Naive thymus-derived CD4-positive, alpha-beta T cell (primary cell): ENCODE data around the gene PARD3B. TPM values are rescaled to one million over a fixed set of nuclear protein-coding genes. Genes with fewer than 3 reads are reported as not detected.

Source experiments
- ATAC-seq: fragments of 150-1000 bp; cut with Tn5 transposase; 2 replicates; pipeline ENCODE4 v1.10.0; 2021; ENCODE audit warnings: mild to moderate bottlenecking, moderate library complexity
- CTCF ChIA-PET: fragments of 350-600 bp; sonication (Branson Sonifier 250); formaldehyde crosslinking; loops from one replicate; lab custom pipeline; 2021; ENCODE audit warnings: antibody characterized with exemption; lab: Charles Lee
- POLR2A ChIA-PET: fragments of 350-600 bp; sonication (Branson Sonifier 250); formaldehyde crosslinking; loops from one replicate; lab custom pipeline; 2021; ENCODE audit warnings: antibody characterized with exemption, inconsistent platforms; lab: Charles Lee
- DNase-seq, 9 donors: peaks; one replicate each; pipeline versions ENCODE4 v3.0.0 to v3.0.0-alpha.2; 2020 to 2022; ENCODE audit warnings: mixed read lengths in 1 of 9
- H3K27ac ChIP-seq: one replicate; pipeline ENCODE4 v1.7.0; 2013; ENCODE audit warnings: mild to moderate bottlenecking, low read depth, low read length, moderate library complexity
- H3K27me3 ChIP-seq, 2 donors: one replicate each; pipeline ENCODE4 v1.7.0; 2013; ENCODE audit warnings: low read length in 2 of 2, mild to moderate bottlenecking in 2 of 2, moderate library complexity in 2 of 2; ENCODE audit not compliant: control insufficient read depth in 2 of 2, insufficient read depth in 2 of 2
- H3K36me3 ChIP-seq, 3 experiments: 1 replicate in 2 of 3; 2 replicates in 1 of 3; pipeline ENCODE4 v1.7.0; 2013; ENCODE audit warnings: low read length in 3 of 3, mild to moderate bottlenecking in 3 of 3, moderate library complexity in 1 of 3; ENCODE audit not compliant: insufficient read depth in 3 of 3, control insufficient read depth in 2 of 3
- H3K4me1 ChIP-seq, 2 donors: one replicate each; pipeline ENCODE4 v1.7.0; 2013; ENCODE audit warnings: low read length in 2 of 2, mild to moderate bottlenecking in 2 of 2, moderate library complexity in 1 of 2; ENCODE audit not compliant: control insufficient read depth in 2 of 2, insufficient read depth in 2 of 2
- H3K4me3 ChIP-seq: 2 replicates; pipeline ENCODE4 v1.7.0; 2013; ENCODE audit warnings: mild to moderate bottlenecking, low read length
- H3K9me3 ChIP-seq, 3 experiments: 1 replicate in 2 of 3; 2 replicates in 1 of 3; pipeline ENCODE4 v1.7.0; 2013; ENCODE audit warnings: low read length in 3 of 3; ENCODE audit not compliant: control insufficient read depth in 2 of 3
- H3K27ac Mint-ChIP-seq, 9 donors: one replicate each; pipeline ENCODE4 v1.8.0; 2020 to 2022; ENCODE audit warnings: mixed read lengths in 9 of 9, mild to moderate bottlenecking in 8 of 9, moderate library complexity in 5 of 9, inconsistent platforms in 2 of 9
- H3K27me3 Mint-ChIP-seq, 5 donors: one replicate each; pipeline ENCODE4 v1.8.0; 2021 to 2022; ENCODE audit warnings: mixed read lengths in 5 of 5, mild to moderate bottlenecking in 1 of 5
- H3K36me3 Mint-ChIP-seq, 5 donors: one replicate each; pipeline ENCODE4 v1.8.0; 2020 to 2022; ENCODE audit warnings: mixed read lengths in 5 of 5, mild to moderate bottlenecking in 3 of 5, inconsistent platforms in 1 of 5
- H3K4me1 Mint-ChIP-seq, 7 donors: one replicate each; pipeline ENCODE4 v1.8.0; 2020 to 2022; ENCODE audit warnings: mixed read lengths in 7 of 7, mild to moderate bottlenecking in 3 of 7, inconsistent platforms in 1 of 7
- H3K4me3 Mint-ChIP-seq, 10 donors: one replicate each; pipeline ENCODE4 v1.8.0; 2020 to 2022; ENCODE audit warnings: mild to moderate bottlenecking in 10 of 10, mixed read lengths in 10 of 10, moderate library complexity in 6 of 10, inconsistent platforms in 2 of 10
- H3K9me3 Mint-ChIP-seq, 11 donors: one replicate each; pipeline ENCODE4 v1.8.0; 2020 to 2022; ENCODE audit warnings: mixed read lengths in 11 of 11, mild to moderate bottlenecking in 4 of 11, inconsistent platforms in 1 of 11, moderate library complexity in 1 of 11
- intact Hi-C, 2 donors: fragments of 100-400 bp; cut with micrococcal nuclease; formaldehyde crosslinking; loops; one replicate each; pipeline ENCODE4 v1.15.1; 2023
- polyA plus RNA-seq, 2 donors: library from polyadenylated mRNA; unstranded; fragments of 300-500 nt; fragmentation: Illumina TruSeq; gene quantifications; one replicate each; pipeline ENCODE4 v1.2.3, GENCODE V29; 2021
- total RNA-seq, 6 experiments: library from RNA in 5 of 6; stranded (reverse) in 5 of 6; gene quantifications; 1 replicate in 5 of 6; 2 replicates in 1 of 6; pipeline ENCODE4 v1.2.3 and lab custom pipeline; 2021 to 2026

PARD3B gene
- total and polyA plus RNA-seq, 7 experiments from 2014 or later, result 0.22 to 4.0 (median 0.87) TPM

- no peaks in the 10 kb centered on the region for H3K36me3 ChIP-seq
- no peaks in the 10 kb centered on the region for H3K27me3 ChIP-seq
- Mint-ChIP-seq H3K4me3 (no peak overlapping the region), H3K9me3 (no peaks in the 10 kb centered on the region), H3K4me1 (peaks cover 0 to 5% (median 0%) of the 10 kb centered on the region in 7 donors), H3K36me3 (no peaks in the 10 kb centered on the region), H3K27ac (no peak overlapping the region), H3K27me3 (peaks cover 0 to 9% (median 0%) of the 10 kb centered on the region in 5 donors)
- DNase-seq, result no peak
- H3K4me3 ChIP-seq, result no peak overlapping the region
- H3K9me3 ChIP-seq, result no peaks in the 10 kb centered on the region
- no peak overlapping the region for H3K27ac ChIP-seq
- no peak for ATAC-seq
- ChIA-PET POLR2A (no interaction called here), CTCF (no interaction called here)
- intact Hi-C loops, result loop anchor here in 1 of 2 donors (10.0 kb wide), 1 partner anchor 316 kb away; no protein-coding TSS in a partner anchor
- no peaks in the 10 kb centered on the region for H3K4me1 ChIP-seq
Measured at GRCh38 chr2:205190528-205190927, 645.3 kb downstream of the PARD3B start.

- Histone ChIP-seq H3K9me3 (no peaks in the 10 kb centered on the region), H3K4me1 (peaks cover 0 to 6% of the 10 kb centered on the region in 2 donors), H3K36me3 (no peaks in the 10 kb centered on the region), H3K27ac (no peak overlapping the region), H3K27me3 (no peaks in the 10 kb centered on the region), H3K4me3 (no peak overlapping the region)
- ChIA-PET POLR2A (no interaction called here), CTCF (interaction anchor here (0.6 kb wide), 2 partner anchors 11 to 1354 kb away, joined by 3 to 4 read pairs; no protein-coding TSS in a partner anchor)
- intact Hi-C loops, result loop anchor here (1.0 to 10.0 kb wide), 2 partner anchors 318 to 322 kb away; no protein-coding TSS in a partner anchor
- no peak for DNase-seq
- Mint-ChIP-seq H3K27ac (peak overlapping the region in 1 of 9 donors; percentile 53), H3K4me1 (peaks cover 0 to 9% (median 6%) of the 10 kb centered on the region in 7 donors), H3K36me3 (no peaks in the 10 kb centered on the region), H3K27me3 (peaks cover 0 to 7% (median 0%) of the 10 kb centered on the region in 5 donors), H3K4me3 (no peak overlapping the region), H3K9me3 (no peaks in the 10 kb centered on the region)
- no peak for ATAC-seq
Measured at GRCh38 chr2:205193125-205193835, 648.0 kb downstream of the PARD3B start.

GRCh38 chr2:205193836-205194228, 648.6 kb downstream of the PARD3B start:
- no peak for DNase-seq
- Histone ChIP-seq H3K9me3 (no peaks in the 10 kb centered on the region), H3K36me3 (no peaks in the 10 kb centered on the region), H3K27ac (no peak overlapping the region), H3K4me3 (no peak overlapping the region), H3K27me3 (no peaks in the 10 kb centered on the region), H3K4me1 (peaks cover 0 to 6% of the 10 kb centered on the region in 2 donors)
- ChIA-PET POLR2A (no interaction called here), CTCF (interaction anchor here (0.6 kb wide), 1 partner anchor 1353 kb away, joined by 3 read pairs; no protein-coding TSS in a partner anchor)
- intact Hi-C loops, result loop anchor here (1.0 to 10.0 kb wide), 2 partner anchors 319 to 323 kb away; no protein-coding TSS in a partner anchor
- Mint-ChIP-seq H3K27me3 (peaks cover 0 to 7% (median 0%) of the 10 kb centered on the region in 5 donors), H3K9me3 (no peaks in the 10 kb centered on the region), H3K36me3 (no peaks in the 10 kb centered on the region), H3K4me3 (no peak overlapping the region), H3K27ac (peak overlapping the region in 1 of 9 donors; percentile 53), H3K4me1 (peaks cover 0 to 9% (median 6%) of the 10 kb centered on the region in 7 donors)
- no peak for ATAC-seq

- DNase-seq (peak in 7 of 9 donors; percentile 14 to 54 (median 47)), ATAC-seq (no peak)
- Mint-ChIP-seq H3K36me3 (no peaks in the 10 kb centered on the region), H3K27me3 (peaks cover 0 to 5% (median 0%) of the 10 kb centered on the region in 5 donors), H3K4me1 (peaks cover 0 to 9% (median 6%) of the 10 kb centered on the region in 7 donors), H3K4me3 (no peak overlapping the region), H3K9me3 (no peaks in the 10 kb centered on the region), H3K27ac (no peak overlapping the region)
- ChIA-PET CTCF (interaction anchor here (0.6 kb wide), 1 partner anchor 8 kb away, joined by 3 read pairs; no protein-coding TSS in a partner anchor), POLR2A (no interaction called here)
- Histone ChIP-seq H3K4me1 (peaks cover 0 to 6% of the 10 kb centered on the region in 2 donors), H3K4me3 (no peak overlapping the region), H3K36me3 (no peaks in the 10 kb centered on the region), H3K27ac (no peak overlapping the region), H3K9me3 (no peaks in the 10 kb centered on the region), H3K27me3 (no peaks in the 10 kb centered on the region)
- intact Hi-C loops, result loop anchor here (5.0 to 10.0 kb wide), 2 partner anchors 323 to 870 kb away; no protein-coding TSS in a partner anchor
Measured at GRCh38 chr2:205197468-205198139, 652.3 kb downstream of the PARD3B start.

- H3K27ac Mint-ChIP-seq, result no peak overlapping the region
- H3K4me3 Mint-ChIP-seq, result no peak overlapping the region
- CTCF ChIA-PET, result interaction anchor here (0.6 kb wide), 2 partner anchors 8 to 45 kb away, joined by 3 read pairs; no protein-coding TSS in a partner anchor
- Histone ChIP-seq H3K4me3 (no peak overlapping the region), H3K36me3 (no peaks in the 10 kb centered on the region), H3K4me1 (peaks cover 0 to 6% of the 10 kb centered on the region in 2 donors), H3K27ac (no peak overlapping the region), H3K9me3 (no peaks in the 10 kb centered on the region), H3K27me3 (no peaks in the 10 kb centered on the region)
- H3K27me3 Mint-ChIP-seq, result no peaks in the 10 kb centered on the region
- intact Hi-C loops, result loop anchor here (5.0 to 10.0 kb wide), 2 partner anchors 323 to 871 kb away; no protein-coding TSS in a partner anchor
- no peak for DNase-seq
- H3K4me1 Mint-ChIP-seq, result peaks cover 0 to 9% (median 6%) of the 10 kb centered on the region in 7 donors
- H3K9me3 Mint-ChIP-seq, result no peaks in the 10 kb centered on the region
- no peaks in the 10 kb centered on the region for H3K36me3 Mint-ChIP-seq
- POLR2A ChIA-PET, result interaction anchor here (0.7 kb wide), 1 partner anchor 310 kb away, joined by 9 read pairs; no protein-coding TSS in a partner anchor
- ATAC-seq, result no peak
Measured at GRCh38 chr2:205198140-205198525, 652.9 kb downstream of the PARD3B start.

- H3K27ac Mint-ChIP-seq, result no peak overlapping the region
- peaks cover 0 to 4% (median 0%) of the 10 kb centered on the region in 5 donors for H3K36me3 Mint-ChIP-seq
- no peak for DNase-seq
- peaks cover 0 to 5% (median 0%) of the 10 kb centered on the region in 11 donors for H3K9me3 Mint-ChIP-seq
- intact Hi-C loops, result loop anchor here (5.0 to 10.0 kb wide), 2 partner anchors 325 to 872 kb away; no protein-coding TSS in a partner anchor
- peaks cover 0 to 2% (median 0%) of the 10 kb centered on the region in 5 donors for H3K27me3 Mint-ChIP-seq
- no peak for ATAC-seq
- CTCF ChIA-PET, result no interaction called here
- H3K4me3 ChIP-seq, result no peak overlapping the region
- no peaks in the 10 kb centered on the region for H3K9me3 ChIP-seq
- H3K4me1 ChIP-seq, result peaks cover 0 to 6% of the 10 kb centered on the region in 2 donors
- no peaks in the 10 kb centered on the region for H3K27me3 ChIP-seq
- POLR2A ChIA-PET, result no interaction called here
- H3K4me1 Mint-ChIP-seq, result peaks cover 0 to 9% (median 6%) of the 10 kb centered on the region in 7 donors
- no peak overlapping the region for H3K4me3 Mint-ChIP-seq
- H3K36me3 ChIP-seq, result no peaks in the 10 kb centered on the region
- H3K27ac ChIP-seq, result no peak overlapping the region
Measured at GRCh38 chr2:205199165-205199850, 654.0 kb downstream of the PARD3B start.
